ENCODE measurements around the gene FTCD.

GRCh38 chr21:46182548-46183336 lies 27.4 kb upstream of the FTCD start:
- no peak for TF ChIP-seq CTCF (IDR thresholded peaks at IDR 0.05)
- no peak for TF ChIP-seq POLR2A (IDR thresholded peaks at IDR 0.05)
